HCT116 (cell line): ENCODE measurements around the gene LMAN2L. TPM values are rescaled to one million over a fixed set of nuclear protein-coding genes. Genes with fewer than 3 reads are reported as not detected.

ENCODE experiments used
- ATAC-seq: fragments of 200-7000 bp; cut with Tn5 transposase; 2 replicates; pipeline ENCODE4 v1.9.1; 2020; ENCODE audit warnings: mild to moderate bottlenecking, moderate library complexity
- BruUV-seq: library from RNA; stranded (reverse); fragments of 400-500 nt; replicated peaks from 2 replicates; lab custom pipeline; 2021; lab: Mats Ljungman, UMichigan
- CTCF ChIA-PET: fragments of 300-600 bp; sonication (Branson Sonifier 250); formaldehyde crosslinking; loops from one replicate; lab custom pipeline; 2021; ENCODE audit warnings: antibody characterized with exemption; lab: Charles Lee
- POLR2A ChIA-PET: fragments of 300-600, 350-600 bp; sonication (Branson Sonifier 250); formaldehyde crosslinking; loops from one replicate; lab custom pipeline; 2021; ENCODE audit warnings: antibody characterized with exemption; lab: Charles Lee
- RAD21 ChIA-PET, 2 experiments: fragments of 300-600 bp; sonication (Branson Sonifier 250); formaldehyde crosslinking; loops; one replicate each; lab custom pipeline; 2023; ENCODE audit warnings: low total read pairs in 2 of 2; ENCODE audit not compliant: uncharacterized antibody in 2 of 2, unreplicated experiment in 2 of 2, low non-redundant PET in 1 of 2; lab: Charles Lee
- DNase-seq: peaks from one replicate; pipeline ENCODE4 v3.0.0-alpha.2; 2010; ENCODE audit warnings: low read depth, low spot score
- H2AFZ ChIP-seq: fragments of 200-600 bp; shearing (Covaris generic), sonication (generic); 2 replicates; pipeline ENCODE4 v1.6.1; 2017; ENCODE audit warnings: low read depth, mixed run types, mixed read lengths, antibody characterized with exemption, low read length; ENCODE audit not compliant: poor library complexity, severe bottlenecking
- H3K27ac ChIP-seq: 2 replicates; pipeline ENCODE4 v1.5.1; 2012; ENCODE audit warnings: low read depth, low read length
- H3K27me3 ChIP-seq: fragments of 200-600 bp; sonication (generic); 2 replicates; pipeline ENCODE4 v1.6.1; 2016; ENCODE audit warnings: mixed run types, low read length, mixed read lengths; ENCODE audit not compliant: insufficient read depth
- H3K36me3 ChIP-seq, 2 experiments: fragments of 200-500 bp in 1 of 2; fragments of 200-600 bp in 1 of 2; sonication (Bioruptor generic) in 1 of 2; sonication (generic) in 1 of 2; 2 replicates each; pipeline versions ENCODE4 v1.5.1 to v1.6.1; 2014 to 2016; ENCODE audit warnings: low read length in 2 of 2, inconsistent platforms in 1 of 2, mixed read lengths in 1 of 2, mixed run types in 1 of 2; ENCODE audit not compliant: insufficient read depth in 2 of 2, control insufficient read depth in 1 of 2
- H3K4me1 ChIP-seq, 2 experiments: fragments of 200-600 bp in 1 of 2; sonication (generic) in 1 of 2; 2 replicates each; pipeline versions ENCODE4 v1.5.1 to v1.6.1; 2012 to 2017; ENCODE audit warnings: low read length in 2 of 2, inconsistent platforms in 1 of 2, mild to moderate bottlenecking in 1 of 2, mixed read lengths in 1 of 2, mixed run types in 1 of 2, moderate library complexity in 1 of 2; ENCODE audit not compliant: insufficient read depth in 2 of 2, control insufficient read depth in 1 of 2
- H3K4me2 ChIP-seq: fragments of 200-600 bp; sonication (generic); 2 replicates; pipeline ENCODE4 v1.6.1; 2017; ENCODE audit warnings: mixed run types, low read length, mixed read lengths
- H3K4me3 ChIP-seq, 2 experiments: fragments of 200-600 bp in 1 of 2; sonication (generic) in 1 of 2; replicated peaks in 1 of 2; 2 replicates each; pipeline ENCODE4 v1.5.1; 2011 to 2016; ENCODE audit warnings: low read length in 2 of 2, control low read depth in 1 of 2, low read depth in 1 of 2, mild to moderate bottlenecking in 1 of 2, mixed read lengths in 1 of 2, mixed run types in 1 of 2
- H3K79me2 ChIP-seq: fragments of 200-600 bp; sonication (generic); 2 replicates; pipeline ENCODE4 v1.6.1; 2017; ENCODE audit warnings: mild to moderate bottlenecking, mixed run types, low read length, moderate library complexity, mixed read lengths; ENCODE audit not compliant: insufficient read depth
- H3K9ac ChIP-seq: fragments of 200-600 bp; sonication (generic); 2 replicates; pipeline ENCODE4 v1.6.1; 2016; ENCODE audit warnings: low read length, mixed read lengths
- H3K9me2 ChIP-seq: fragments of 200-600 bp; sonication (generic), shearing (Covaris generic); 2 replicates; pipeline ENCODE4 v1.6.1; 2017; ENCODE audit warnings: mixed run types, mild to moderate bottlenecking, moderate library complexity; ENCODE audit not compliant: insufficient read depth
- H3K9me3 ChIP-seq, 2 experiments: fragments of 200-500 bp in 1 of 2; fragments of 200-600 bp in 1 of 2; sonication (Bioruptor generic) in 1 of 2; sonication (generic) in 1 of 2; 2 replicates each; pipeline ENCODE4 v1.6.1; 2014 to 2017; ENCODE audit warnings: low read length in 2 of 2, mixed read lengths in 2 of 2, inconsistent platforms in 1 of 2, low read depth in 1 of 2, mild to moderate bottlenecking in 1 of 2, mixed run types in 1 of 2, moderate library complexity in 1 of 2; ENCODE audit not compliant: control insufficient read depth in 1 of 2, insufficient read depth in 1 of 2
- H4K20me1 ChIP-seq: fragments of 200-600 bp; sonication (generic), shearing (Covaris generic); 2 replicates; pipeline ENCODE4 v1.6.1; 2017; ENCODE audit warnings: mixed run types, mild to moderate bottlenecking, moderate library complexity; ENCODE audit not compliant: insufficient read depth
- ATF3 ChIP-seq: IDR thresholded peaks from 2 replicates; pipeline ENCODE4 v1.6.1; 2012
- CBX3 ChIP-seq: IDR thresholded peaks from 2 replicates; pipeline ENCODE4 v1.6.1; 2012; ENCODE audit warnings: low read depth
- EGR1 ChIP-seq: IDR thresholded peaks from 2 replicates; pipeline ENCODE4 v1.6.1; 2012; ENCODE audit warnings: low read depth
- ELF1 ChIP-seq: IDR thresholded peaks from 2 replicates; pipeline ENCODE4 v1.6.1; 2012; ENCODE audit warnings: low read depth, borderline replicate concordance
- EZH2 ChIP-seq: fragments of 200-600 bp; sonication (generic); IDR thresholded peaks from 2 replicates; pipeline ENCODE4 v1.6.1; 2017; ENCODE audit warnings: antibody characterized with exemption, mixed run types
- FOSL1 ChIP-seq: IDR thresholded peaks from 2 replicates; pipeline ENCODE4 v1.6.1; 2012; ENCODE audit warnings: low read depth
- JUND ChIP-seq: IDR thresholded peaks from 2 replicates; pipeline ENCODE4 v1.6.1; 2012
- POLR2A ChIP-seq: IDR thresholded peaks from 2 replicates; pipeline ENCODE4 v1.7.0; 2011; ENCODE audit warnings: borderline replicate concordance; ENCODE audit not compliant: insufficient read depth, insufficient read length; ENCODE audit errors: extremely low read depth
- POLR2AphosphoS5 ChIP-seq: IDR thresholded peaks from 2 replicates; pipeline ENCODE4 v1.6.1; 2011; ENCODE audit warnings: mild to moderate bottlenecking, low read depth, low read length, moderate library complexity
- SIN3A ChIP-seq: IDR thresholded peaks from 2 replicates; pipeline ENCODE4 v1.6.1; 2012; ENCODE audit warnings: low read depth
- SP1 ChIP-seq: IDR thresholded peaks from 2 replicates; pipeline ENCODE4 v1.6.1; 2012; ENCODE audit warnings: low read depth
- SRF ChIP-seq: IDR thresholded peaks from 2 replicates; pipeline ENCODE4 v1.6.1; 2012; ENCODE audit warnings: low read depth
- TCF7L2 ChIP-seq: IDR thresholded peaks from 2 replicates; pipeline ENCODE4 v1.7.0; 2011; ENCODE audit warnings: borderline replicate concordance, inconsistent platforms; ENCODE audit not compliant: insufficient read depth, insufficient read length; ENCODE audit errors: extremely low read depth
- ZFX ChIP-seq: fragments of 450-650 bp; IDR thresholded peaks from 2 replicates; pipeline ENCODE4 v1.6.1; 2017
- ZNF274 ChIP-seq: fragments of 200-500 bp; sonication (Bioruptor generic); IDR thresholded peaks from 2 replicates; pipeline ENCODE4 v1.6.1; 2014; ENCODE audit warnings: mild to moderate bottlenecking, low read depth, low read length, inconsistent platforms
- intact Hi-C: fragments of 100-400 bp; cut with micrococcal nuclease; formaldehyde crosslinking; loops from 2 replicates; pipeline ENCODE4 v1.10.0; 2022
- total RNA-seq: library from RNA; stranded (reverse); gene quantifications from one replicate; pipeline ENCODE4 v1.2.1, GENCODE V29; 2021; ENCODE audit not compliant: unreplicated experiment
- TF ChIP-seq, protein P1 (sequence below): IDR thresholded peaks from 2 replicates; pipeline ENCODE4 v1.6.1; 2012; ENCODE audit warnings: low read depth
- TF ChIP-seq, protein P2 (sequence below), 3 experiments: fragments of 200-600 bp in 1 of 3; sonication (generic) in 1 of 3; IDR thresholded peaks in 2 of 3; conservative IDR thresholded peaks in 1 of 3; 2 replicates each; pipeline ENCODE4 v1.5.1; 2012 to 2017; ENCODE audit warnings: low read depth in 2 of 3, low read length in 2 of 3, antibody characterized with exemption in 1 of 3, borderline replicate concordance in 1 of 3, control low read depth in 1 of 3, mild to moderate bottlenecking in 1 of 3, mixed read lengths in 1 of 3, mixed run types in 1 of 3, moderate library complexity in 1 of 3; ENCODE audit not compliant: insufficient read depth in 1 of 3

Gene LMAN2L
- total RNA-seq, 1 experiment from 2014 or later = 15.2 TPM

DNA sequence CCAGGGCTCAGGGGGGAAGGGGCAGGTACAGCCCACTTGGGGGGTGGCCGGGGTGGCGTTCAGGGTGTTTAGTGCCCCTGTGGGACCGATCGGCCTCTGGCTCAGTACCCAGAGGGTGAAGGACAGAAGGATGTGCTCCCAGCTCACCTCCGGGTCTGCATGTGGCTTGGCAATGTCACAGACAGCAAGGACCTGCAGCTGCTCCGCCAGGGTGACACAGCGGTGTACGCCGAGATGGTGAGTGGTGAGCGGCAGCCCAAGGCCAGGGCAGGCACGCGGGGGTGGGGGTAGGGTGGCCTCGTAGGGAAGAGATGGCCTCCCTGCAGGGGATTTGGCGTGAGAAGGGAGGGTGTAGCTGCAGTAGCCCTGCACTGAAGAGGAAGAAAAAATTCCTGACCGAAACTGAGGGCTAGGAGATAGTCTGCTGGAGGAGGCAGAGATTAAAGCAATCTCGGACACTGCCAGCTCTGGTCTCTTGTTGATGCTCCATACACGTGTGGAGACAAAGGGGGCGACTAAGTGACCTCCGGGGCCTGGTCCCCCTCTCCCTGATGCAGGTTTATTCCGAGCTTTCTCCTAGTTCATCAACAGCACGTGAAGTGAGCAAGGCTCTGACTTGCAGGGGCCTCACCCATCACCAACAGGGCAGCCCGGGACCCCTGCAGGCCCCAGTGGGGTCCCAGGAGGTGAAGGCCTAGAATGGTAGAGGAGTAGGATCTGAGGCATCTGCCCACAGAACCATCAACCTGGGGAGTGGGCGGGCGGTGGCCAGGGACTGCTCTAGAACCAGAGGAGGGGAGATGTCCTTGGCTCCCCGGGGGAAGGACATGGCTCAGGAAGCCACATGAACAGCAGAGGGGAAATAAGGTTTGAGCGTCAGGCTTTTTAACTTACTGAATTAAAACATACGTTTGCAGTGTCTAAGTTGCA is 51.9 kb downstream of the LMAN2L start (continued):
- TF ChIP-seq, protein P1, sequence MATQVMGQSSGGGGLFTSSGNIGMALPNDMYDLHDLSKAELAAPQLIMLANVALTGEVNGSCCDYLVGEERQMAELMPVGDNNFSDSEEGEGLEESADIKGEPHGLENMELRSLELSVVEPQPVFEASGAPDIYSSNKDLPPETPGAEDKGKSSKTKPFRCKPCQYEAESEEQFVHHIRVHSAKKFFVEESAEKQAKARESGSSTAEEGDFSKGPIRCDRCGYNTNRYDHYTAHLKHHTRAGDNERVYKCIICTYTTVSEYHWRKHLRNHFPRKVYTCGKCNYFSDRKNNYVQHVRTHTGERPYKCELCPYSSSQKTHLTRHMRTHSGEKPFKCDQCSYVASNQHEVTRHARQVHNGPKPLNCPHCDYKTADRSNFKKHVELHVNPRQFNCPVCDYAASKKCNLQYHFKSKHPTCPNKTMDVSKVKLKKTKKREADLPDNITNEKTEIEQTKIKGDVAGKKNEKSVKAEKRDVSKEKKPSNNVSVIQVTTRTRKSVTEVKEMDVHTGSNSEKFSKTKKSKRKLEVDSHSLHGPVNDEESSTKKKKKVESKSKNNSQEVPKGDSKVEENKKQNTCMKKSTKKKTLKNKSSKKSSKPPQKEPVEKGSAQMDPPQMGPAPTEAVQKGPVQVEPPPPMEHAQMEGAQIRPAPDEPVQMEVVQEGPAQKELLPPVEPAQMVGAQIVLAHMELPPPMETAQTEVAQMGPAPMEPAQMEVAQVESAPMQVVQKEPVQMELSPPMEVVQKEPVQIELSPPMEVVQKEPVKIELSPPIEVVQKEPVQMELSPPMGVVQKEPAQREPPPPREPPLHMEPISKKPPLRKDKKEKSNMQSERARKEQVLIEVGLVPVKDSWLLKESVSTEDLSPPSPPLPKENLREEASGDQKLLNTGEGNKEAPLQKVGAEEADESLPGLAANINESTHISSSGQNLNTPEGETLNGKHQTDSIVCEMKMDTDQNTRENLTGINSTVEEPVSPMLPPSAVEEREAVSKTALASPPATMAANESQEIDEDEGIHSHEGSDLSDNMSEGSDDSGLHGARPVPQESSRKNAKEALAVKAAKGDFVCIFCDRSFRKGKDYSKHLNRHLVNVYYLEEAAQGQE = no peak
- TF ChIP-seq ELF1 = no peak
- TF ChIP-seq, all 23 proteins: peak for 0

- Histone ChIP-seq H4K20me1 (no peaks in the 10 kb centered on the region), H3K27me3 (no peaks in the 10 kb centered on the region), H3K9me2 (no peaks in the 10 kb centered on the region), H3K9me3 (no peaks in the 10 kb centered on the region), H3K4me1 (no peaks in the 10 kb centered on the region), H3K9ac (no peak overlapping the region), H3K27ac (no peak overlapping the region), H3K4me2 (no peak overlapping the region), H3K36me3 (no peaks in the 10 kb centered on the region), H3K4me3 (no peak overlapping the region), H2AFZ (no peak overlapping the region), H3K79me2 (no peaks in the 10 kb centered on the region)
- CTCF ChIA-PET = no interaction called here
- no TSS peak for BruUV-seq
- intact Hi-C loops = no loop called here
- POLR2A ChIA-PET = no interaction called here
- DNase-seq (no peak), ATAC-seq (no peak)
- RAD21 ChIA-PET = no interaction called here
- TF ChIP-seq, protein P2, sequence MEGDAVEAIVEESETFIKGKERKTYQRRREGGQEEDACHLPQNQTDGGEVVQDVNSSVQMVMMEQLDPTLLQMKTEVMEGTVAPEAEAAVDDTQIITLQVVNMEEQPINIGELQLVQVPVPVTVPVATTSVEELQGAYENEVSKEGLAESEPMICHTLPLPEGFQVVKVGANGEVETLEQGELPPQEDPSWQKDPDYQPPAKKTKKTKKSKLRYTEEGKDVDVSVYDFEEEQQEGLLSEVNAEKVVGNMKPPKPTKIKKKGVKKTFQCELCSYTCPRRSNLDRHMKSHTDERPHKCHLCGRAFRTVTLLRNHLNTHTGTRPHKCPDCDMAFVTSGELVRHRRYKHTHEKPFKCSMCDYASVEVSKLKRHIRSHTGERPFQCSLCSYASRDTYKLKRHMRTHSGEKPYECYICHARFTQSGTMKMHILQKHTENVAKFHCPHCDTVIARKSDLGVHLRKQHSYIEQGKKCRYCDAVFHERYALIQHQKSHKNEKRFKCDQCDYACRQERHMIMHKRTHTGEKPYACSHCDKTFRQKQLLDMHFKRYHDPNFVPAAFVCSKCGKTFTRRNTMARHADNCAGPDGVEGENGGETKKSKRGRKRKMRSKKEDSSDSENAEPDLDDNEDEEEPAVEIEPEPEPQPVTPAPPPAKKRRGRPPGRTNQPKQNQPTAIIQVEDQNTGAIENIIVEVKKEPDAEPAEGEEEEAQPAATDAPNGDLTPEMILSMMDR (IDR thresholded peaks at IDR 0.05 in 2 of 3, conservative IDR thresholded peaks at IDR 0.05 in 1 of 3; ENCODE audit: borderline replicate concordance in 1 of 3, insufficient read depth in 1 of 3, low read depth in 2 of 3, low read length in 2 of 3) = no peak
- TF ChIP-seq EGR1 (no peak), ZNF274 (no peak), CBX3 (no peak), ZFX (no peak), ATF3 (no peak), SP1 (no peak), SRF (no peak), FOSL1 (no peak), TCF7L2 (no peak), JUND (no peak), POLR2A (no peak), POLR2AphosphoS5 (no peak), EZH2 (no peak), SIN3A (no peak)
Observed at GRCh38 chr2:96687266-96687665, 52.6 kb downstream of the LMAN2L start.
